OCI-LY3 (cell line): Measurements from ENCODE around the gene HOXD12.

ENCODE experiments used
- H2AFZ ChIP-seq: fragments of 200-600, 300-600 bp; shearing (Covaris generic); 2 replicates; pipeline ENCODE4 v1.6.0; 2014; ENCODE audit warnings: antibody characterized with exemption, low read depth, low read length
- H3K27ac ChIP-seq: fragments of 200-600, 300-600 bp; sonication (generic); 2 replicates; pipeline ENCODE4 v1.5.1; 2014; ENCODE audit warnings: mild to moderate bottlenecking, low read length, moderate library complexity, mixed read lengths
- H3K27me3 ChIP-seq: fragments of 200-600, 300-600 bp; sonication (generic); 2 replicates; pipeline ENCODE4 v1.6.1; 2014; ENCODE audit warnings: low read depth, low read length, mixed read lengths
- H3K36me3 ChIP-seq: fragments of 200-600, 300-600 bp; sonication (generic); replicated peaks from 2 replicates; pipeline ENCODE3; 2014; ENCODE audit warnings: low read depth, low read length, mixed read lengths
- H3K4me1 ChIP-seq: fragments of 300-600, 200-600 bp; sonication (generic); 2 replicates; pipeline ENCODE4 v1.6.1; 2014; ENCODE audit warnings: low read length, mixed read lengths
- H3K4me2 ChIP-seq: fragments of 200-600, 300-600 bp; sonication (generic); 2 replicates; pipeline ENCODE4 v1.6.1; 2014; ENCODE audit warnings: low read length, mixed read lengths
- H3K4me3 ChIP-seq: fragments of 300-600, 200-600 bp; sonication (generic); 2 replicates; pipeline ENCODE4 v1.5.1; 2014; ENCODE audit warnings: antibody characterized with exemption, mild to moderate bottlenecking, low read length, moderate library complexity
- H3K79me2 ChIP-seq: fragments of 300-600, 200-600 bp; shearing (Covaris generic); 2 replicates; pipeline ENCODE4 v1.6.1; 2014; ENCODE audit warnings: mild to moderate bottlenecking, low read length, mixed read lengths
- H3K9ac ChIP-seq: fragments of 300-600, 200-600 bp; shearing (Covaris generic); 2 replicates; pipeline ENCODE4 v1.6.0; 2014; ENCODE audit warnings: mild to moderate bottlenecking, low read length, moderate library complexity
- H3K9me3 ChIP-seq: fragments of 200-600, 300-600 bp; shearing (Covaris generic); 2 replicates; pipeline ENCODE4 v1.6.1; 2014; ENCODE audit warnings: low read length, mixed read lengths; ENCODE audit not compliant: insufficient read depth
- H4K20me1 ChIP-seq: fragments of 200-600, 300-600 bp; sonication (generic); 2 replicates; pipeline ENCODE4 v1.6.1; 2016; ENCODE audit warnings: low read length, mixed read lengths; ENCODE audit not compliant: insufficient read depth
- EZH2phosphoT487 ChIP-seq: fragments of 200-600 bp; shearing (Covaris generic); IDR thresholded peaks from 2 replicates; pipeline ENCODE4 v1.6.1; 2018; ENCODE audit warnings: antibody characterized with exemption, mixed run types, low read depth
- TF ChIP-seq, protein P1 (sequence below): fragments of 200-600, 300-600 bp; sonication (generic); IDR thresholded peaks from 2 replicates; pipeline ENCODE4 v1.5.1; 2014; ENCODE audit warnings: antibody characterized with exemption, low read length, low read depth

HOXD12 gene

GRCh38 chr2:176104316-176105077 lies 4.9 kb downstream of the HOXD12 start:
- no peak for TF ChIP-seq EZH2phosphoT487
- TF ChIP-seq, protein P1, sequence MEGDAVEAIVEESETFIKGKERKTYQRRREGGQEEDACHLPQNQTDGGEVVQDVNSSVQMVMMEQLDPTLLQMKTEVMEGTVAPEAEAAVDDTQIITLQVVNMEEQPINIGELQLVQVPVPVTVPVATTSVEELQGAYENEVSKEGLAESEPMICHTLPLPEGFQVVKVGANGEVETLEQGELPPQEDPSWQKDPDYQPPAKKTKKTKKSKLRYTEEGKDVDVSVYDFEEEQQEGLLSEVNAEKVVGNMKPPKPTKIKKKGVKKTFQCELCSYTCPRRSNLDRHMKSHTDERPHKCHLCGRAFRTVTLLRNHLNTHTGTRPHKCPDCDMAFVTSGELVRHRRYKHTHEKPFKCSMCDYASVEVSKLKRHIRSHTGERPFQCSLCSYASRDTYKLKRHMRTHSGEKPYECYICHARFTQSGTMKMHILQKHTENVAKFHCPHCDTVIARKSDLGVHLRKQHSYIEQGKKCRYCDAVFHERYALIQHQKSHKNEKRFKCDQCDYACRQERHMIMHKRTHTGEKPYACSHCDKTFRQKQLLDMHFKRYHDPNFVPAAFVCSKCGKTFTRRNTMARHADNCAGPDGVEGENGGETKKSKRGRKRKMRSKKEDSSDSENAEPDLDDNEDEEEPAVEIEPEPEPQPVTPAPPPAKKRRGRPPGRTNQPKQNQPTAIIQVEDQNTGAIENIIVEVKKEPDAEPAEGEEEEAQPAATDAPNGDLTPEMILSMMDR = no peak
- H2AFZ ChIP-seq = no peak overlapping the region
- H3K27me3 ChIP-seq = no peaks in the 10 kb centered on the region
- H4K20me1 ChIP-seq = no peaks in the 10 kb centered on the region
- H3K9me3 ChIP-seq = no peaks in the 10 kb centered on the region
- H3K79me2 ChIP-seq = no peaks in the 10 kb centered on the region
- H3K36me3 ChIP-seq = no peaks in the 10 kb centered on the region
- peak overlapping the region; percentile 37; the same call in 1 of the 2 replicates for H3K27ac ChIP-seq
- H3K9ac ChIP-seq = no peak overlapping the region
- no peak overlapping the region for H3K4me3 ChIP-seq
- H3K4me2 ChIP-seq = peak overlapping the region; percentile 11; the same call in 1 of the 2 replicates
- peaks cover 14% of the 10 kb centered on the region for H3K4me1 ChIP-seq

GRCh38 chr2:176105078-176105729 lies 5.6 kb downstream of the HOXD12 start:
- H4K20me1 ChIP-seq = no peaks in the 10 kb centered on the region
- H3K4me2 ChIP-seq = no peak overlapping the region
- no peaks in the 10 kb centered on the region for H3K79me2 ChIP-seq
- no peaks in the 10 kb centered on the region for H3K36me3 ChIP-seq
- no peak overlapping the region for H2AFZ ChIP-seq
- no peak for TF ChIP-seq EZH2phosphoT487
- TF ChIP-seq, protein P1 = no peak
- no peak overlapping the region for H3K4me3 ChIP-seq
- no peak overlapping the region for H3K27ac ChIP-seq
- no peak overlapping the region for H3K9ac ChIP-seq
- no peaks in the 10 kb centered on the region for H3K9me3 ChIP-seq
- H3K27me3 ChIP-seq = no peaks in the 10 kb centered on the region
- H3K4me1 ChIP-seq = peaks cover 21% of the 10 kb centered on the region

- H3K4me3 ChIP-seq = peak overlapping the region; percentile 62
- peaks cover 28% of the 10 kb centered on the region for H3K4me1 ChIP-seq
- H2AFZ ChIP-seq = peak overlapping the region; percentile 54; the same call in 1 of the 2 replicates
- H3K27me3 ChIP-seq = no peaks in the 10 kb centered on the region
- peak overlapping the region; percentile 45; the same call in 1 of the 2 replicates for H3K27ac ChIP-seq
- no peaks in the 10 kb centered on the region for H3K79me2 ChIP-seq
- H3K4me2 ChIP-seq = peak overlapping the region; percentile 60
- TF ChIP-seq, protein P1 = no peak
- no peak for TF ChIP-seq EZH2phosphoT487
- no peaks in the 10 kb centered on the region for H4K20me1 ChIP-seq
- no peaks in the 10 kb centered on the region for H3K9me3 ChIP-seq
- H3K9ac ChIP-seq = peak overlapping the region; percentile 51
- H3K36me3 ChIP-seq = no peaks in the 10 kb centered on the region
These were observed 6.4 kb downstream of the HOXD12 start for GRCh38 chr2:176105730-176106580.
